ENCODE results near the gene UGT3A2. TPM values are rescaled to one million over a fixed set of nuclear protein-coding genes. Genes with fewer than 3 reads are reported as not detected.

The UGT3A2 gene
- total and polyA plus RNA-seq, 4 donors, result 0.14 to 0.65 (median 0.18) TPM

GRCh38 chr5:36055984-36056383 lies 10.7 kb downstream of the UGT3A2 start:
- H3K9me3 ChIP-seq (ENCODE audit: control insufficient read depth in 4 of 4, low read length in 3 of 4), result no peaks in the 10 kb centered on the region
- no peaks in the 10 kb centered on the region for H3K36me3 ChIP-seq (ENCODE audit: control insufficient read depth in 4 of 4, insufficient read depth in 3 of 4, low read depth in 1 of 4, low read length in 3 of 4)
- H3K27ac ChIP-seq (ENCODE audit: low read depth in 1 of 2, low read length in 2 of 2), result no peak overlapping the region
- no peak for DNase-seq (ENCODE audit: low spot score)
- H3K9ac ChIP-seq (ENCODE audit: low read depth in 1 of 2, low read length in 2 of 2), result no peak overlapping the region
- 82% methylated on average over 5 of the region's 5 CpGs for WGBS
- TF ChIP-seq REST (IDR thresholded peaks at IDR 0.05) (no peak), YY1 (IDR thresholded peaks at IDR 0.05) (no peak)
- peaks cover 0 to 6% (median under 1%) of the 10 kb centered on the region in 4 donors for H3K4me1 ChIP-seq (ENCODE audit: control insufficient read depth in 4 of 4, insufficient read depth in 4 of 4, low read length in 3 of 4)
- no peaks in the 10 kb centered on the region for H3K27me3 ChIP-seq (ENCODE audit: control insufficient read depth in 4 of 4, insufficient read depth in 4 of 4, low read length in 3 of 4)
- no peak overlapping the region for H3K4me3 ChIP-seq (ENCODE audit: low read depth in 1 of 3, low read length in 3 of 3)

GRCh38 chr5:36054647-36055046 lies 12.0 kb downstream of the UGT3A2 start:
- no peak overlapping the region for H3K9ac ChIP-seq (ENCODE audit: low read depth in 1 of 2, low read length in 2 of 2)
- no peak overlapping the region for H3K4me3 ChIP-seq (ENCODE audit: low read depth in 1 of 3, low read length in 3 of 3)
- no peaks in the 10 kb centered on the region for H3K27me3 ChIP-seq (ENCODE audit: control insufficient read depth in 4 of 4, insufficient read depth in 4 of 4, low read length in 3 of 4)
- DNase-seq (ENCODE audit: low spot score), result no peak
- H3K36me3 ChIP-seq (ENCODE audit: control insufficient read depth in 4 of 4, insufficient read depth in 3 of 4, low read depth in 1 of 4, low read length in 3 of 4), result no peaks in the 10 kb centered on the region
- H3K27ac ChIP-seq (ENCODE audit: low read depth in 1 of 2, low read length in 2 of 2), result no peak overlapping the region
- H3K9me3 ChIP-seq (ENCODE audit: control insufficient read depth in 4 of 4, low read length in 3 of 4), result no peaks in the 10 kb centered on the region
- 80% methylated on average over 3 of the region's 3 CpGs for WGBS
- TF ChIP-seq CTCF (IDR thresholded peaks at IDR 0.05; ENCODE audit: low read depth, low read length, missing input control), result no peak
- no peak for TF ChIP-seq FOXA2 (IDR thresholded peaks at IDR 0.05)
- no peak for TF ChIP-seq ATF3 (IDR thresholded peaks at IDR 0.05)
- TF ChIP-seq FOXA1 (IDR thresholded peaks at IDR 0.05), result no peak
- TF ChIP-seq SP1 (IDR thresholded peaks at IDR 0.05), result no peak
- TF ChIP-seq MAX (IDR thresholded peaks at IDR 0.05), result no peak
- no peak for TF ChIP-seq REST (IDR thresholded peaks at IDR 0.05)
- TF ChIP-seq JUND (IDR thresholded peaks at IDR 0.05), result no peak
- no peak for TF ChIP-seq HNF4G (IDR thresholded peaks at IDR 0.05)
- TF ChIP-seq RAD21 (IDR thresholded peaks at IDR 0.05), result no peak
- no peak for TF ChIP-seq TAF1 (conservative IDR thresholded peaks at IDR 0.05)
- TF ChIP-seq GABPA (IDR thresholded peaks at IDR 0.05 in 1 of 2, conservative IDR thresholded peaks at IDR 0.05 in 1 of 2), result no peak
- TF ChIP-seq YY1 (IDR thresholded peaks at IDR 0.05), result no peak
- no peak for TF ChIP-seq EGR1 (IDR thresholded peaks at IDR 0.05; ENCODE audit: low read depth in 2 of 2)
- TF ChIP-seq HNF4A (conservative IDR thresholded peaks at IDR 0.05), result no peak
- TF ChIP-seq RXRA (IDR thresholded peaks at IDR 0.05), result no peak
- peaks cover 0 to 6% (median under 1%) of the 10 kb centered on the region in 4 donors for H3K4me1 ChIP-seq (ENCODE audit: control insufficient read depth in 4 of 4, insufficient read depth in 4 of 4, low read length in 3 of 4)
